Measurements from ENCODE around the gene CDPF1.

CDPF1 gene

GRCh38 chr22:46224044-46224897 lies 25.8 kb downstream of the CDPF1 start:
- Histone ChIP-seq H3K4me1 (no peaks in the 10 kb centered on the region), H3K4me3 (ENCODE audit: low read depth, low read length) (no peak overlapping the region), H3K9me3 (no peaks in the 10 kb centered on the region), H3K36me3 (no peaks in the 10 kb centered on the region; the same call in none of the 2 replicates), H3K27me3 (no peaks in the 10 kb centered on the region)
- DNase-seq, result no peak
- no peak for TF ChIP-seq CTCF (IDR thresholded peaks at IDR 0.05; ENCODE audit: low read depth, low read length)

GRCh38 chr22:46220921-46221320 lies 29.2 kb downstream of the CDPF1 start:
- Histone ChIP-seq H3K4me1 (no peaks in the 10 kb centered on the region), H3K9me3 (no peaks in the 10 kb centered on the region), H3K4me3 (ENCODE audit: low read depth, low read length) (no peak overlapping the region), H3K36me3 (peaks cover 4% of the 10 kb centered on the region), H3K27me3 (no peaks in the 10 kb centered on the region)
- TF ChIP-seq CTCF (IDR thresholded peaks at IDR 0.05; ENCODE audit: low read depth, low read length), result no peak
- no peak for DNase-seq

GRCh38 chr22:46219636-46220035 lies 30.5 kb downstream of the CDPF1 start:
- Histone ChIP-seq H3K4me3 (ENCODE audit: low read depth, low read length) (no peak overlapping the region), H3K36me3 (peaks cover 4% of the 10 kb centered on the region), H3K4me1 (no peaks in the 10 kb centered on the region), H3K27me3 (no peaks in the 10 kb centered on the region), H3K9me3 (no peaks in the 10 kb centered on the region)
- DNase-seq, result no peak
- no peak for TF ChIP-seq CTCF (IDR thresholded peaks at IDR 0.05; ENCODE audit: low read depth, low read length)

- no peaks in the 10 kb centered on the region for H3K4me1 ChIP-seq
- DNase-seq, result no peak
- no peak for TF ChIP-seq CTCF (IDR thresholded peaks at IDR 0.05; ENCODE audit: low read depth, low read length)
- no peaks in the 10 kb centered on the region for H3K27me3 ChIP-seq
- no peak overlapping the region for H3K4me3 ChIP-seq (ENCODE audit: low read depth, low read length)
- H3K9me3 ChIP-seq, result no peaks in the 10 kb centered on the region
- peaks cover 4% of the 10 kb centered on the region for H3K36me3 ChIP-seq
These were observed 35.5 kb downstream of the CDPF1 start for GRCh38 chr22:46214616-46215015.

GRCh38 chr22:46214149-46214548 lies 35.9 kb downstream of the CDPF1 start:
- Histone ChIP-seq H3K4me1 (no peaks in the 10 kb centered on the region), H3K27me3 (no peaks in the 10 kb centered on the region), H3K36me3 (peaks cover 4% of the 10 kb centered on the region), H3K4me3 (ENCODE audit: low read depth, low read length) (no peak overlapping the region), H3K9me3 (no peaks in the 10 kb centered on the region)
- no peak for DNase-seq
- no peak for TF ChIP-seq CTCF (IDR thresholded peaks at IDR 0.05; ENCODE audit: low read depth, low read length)

- Histone ChIP-seq H3K36me3 (no peaks in the 10 kb centered on the region; the same call in 1 of the 2 replicates), H3K9me3 (no peaks in the 10 kb centered on the region), H3K27me3 (no peaks in the 10 kb centered on the region), H3K4me3 (ENCODE audit: low read depth, low read length) (no peak overlapping the region), H3K4me1 (no peaks in the 10 kb centered on the region)
- no peak for DNase-seq
- TF ChIP-seq CTCF (IDR thresholded peaks at IDR 0.05; ENCODE audit: low read depth, low read length), result no peak
These were observed 37.0 kb downstream of the CDPF1 start for GRCh38 chr22:46213052-46213451.

Data from BE2C (cell line).